GM12892 (cell line): ENCODE results near the gene HES4.

Source experiments
- POLR2A ChIP-seq: IDR thresholded peaks from 2 replicates; pipeline ENCODE4 v1.6.1; 2011; ENCODE audit warnings: low read depth, low read length, control low read depth
- POLR2AphosphoS5 ChIP-seq: IDR thresholded peaks from 2 replicates; pipeline ENCODE4 v1.6.1; 2011; ENCODE audit warnings: low read depth, low read length, control low read depth
- TAF1 ChIP-seq: IDR thresholded peaks from 2 replicates; pipeline ENCODE4 v1.6.1; 2011; ENCODE audit warnings: low read depth, mild to moderate bottlenecking, control low read depth, low read length, borderline replicate concordance

GRCh38 chr1:1013922-1014648 lies 14.2 kb upstream of the HES4 start:
- TF ChIP-seq POLR2AphosphoS5 = no peak
- TF ChIP-seq TAF1 = no peak
- no peak; the same call in 1 of the 2 replicates for TF ChIP-seq POLR2A
